ENCODE results near the gene ATXN1.
A peak's percentile ranks its signal among the peaks of the same experiment; 100 is the strongest.

Gene ATXN1

DNA sequence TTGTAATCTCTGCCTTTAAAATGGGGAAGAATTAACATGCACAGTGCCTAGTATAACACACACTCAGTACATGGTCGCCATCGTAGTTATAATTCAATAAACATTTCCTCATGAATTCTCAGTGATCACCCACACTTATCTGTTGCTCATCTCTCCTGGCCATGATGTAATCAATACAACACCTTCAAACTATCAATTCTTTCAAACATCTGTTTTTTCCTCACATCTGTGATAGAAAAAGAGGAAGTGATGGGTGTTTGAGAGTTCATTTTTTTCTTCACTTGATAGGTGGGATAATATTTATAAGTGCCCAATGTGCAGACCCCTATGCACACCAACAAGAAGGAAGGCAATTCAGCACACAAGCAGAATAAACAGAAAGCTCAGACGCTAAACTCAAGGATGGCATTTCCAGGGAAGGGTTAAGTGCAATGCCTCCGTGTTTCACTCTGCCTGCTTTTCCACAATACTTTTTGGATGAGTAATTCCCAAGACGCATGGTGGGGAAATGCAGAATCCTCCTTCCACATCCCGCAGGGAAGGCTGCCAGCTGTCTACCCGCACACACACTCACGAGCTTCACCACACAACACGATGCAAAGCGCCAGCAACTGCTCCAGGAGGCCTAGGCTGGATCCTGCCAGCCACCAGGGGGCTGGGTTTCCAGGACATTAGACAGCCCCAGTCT is 422.5 kb downstream of the ATXN1 start:
- DNase-seq: peak; percentile 93

GRCh38 chr6:16337295-16337975 is 423.8 kb downstream of the ATXN1 start:
- no peak for DNase-seq

GRCh38 chr6:16336911-16337294 is 424.4 kb downstream of the ATXN1 start:
- no peak for DNase-seq

DNA sequence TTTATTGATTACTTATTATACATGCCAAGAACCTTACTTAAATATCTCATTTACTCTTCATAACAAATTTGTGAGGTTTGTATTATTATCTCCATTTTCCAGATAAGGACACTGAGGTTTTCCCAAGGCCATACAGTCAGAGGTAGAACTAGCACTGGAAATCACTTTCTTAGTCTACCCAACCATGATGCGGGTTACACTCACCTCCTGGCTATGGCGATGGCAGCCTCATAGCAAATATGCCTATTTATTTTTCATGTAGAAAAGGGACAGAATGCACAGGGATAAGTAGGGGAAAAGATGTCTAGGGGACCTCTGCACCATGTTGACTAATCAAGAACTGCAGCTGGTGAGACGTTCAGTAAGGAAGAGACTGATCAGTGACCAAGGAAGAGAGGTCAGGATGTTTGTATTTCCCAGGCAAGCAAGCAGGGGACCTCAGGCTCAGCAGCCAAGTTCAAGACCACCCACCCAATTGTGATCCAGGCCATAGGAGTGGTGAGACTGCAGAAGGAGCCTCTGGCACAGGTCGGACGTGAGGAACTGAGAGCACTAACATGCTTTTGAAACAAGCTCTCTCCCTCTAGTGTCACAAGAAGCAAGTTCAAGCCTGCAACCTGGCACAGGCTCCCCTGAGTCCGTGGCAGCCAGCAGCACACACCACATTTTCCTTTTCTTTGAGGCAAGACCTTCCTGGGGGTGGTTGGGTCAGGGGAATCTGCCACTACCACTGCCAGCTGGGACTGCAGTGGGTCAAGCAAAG is 425.0 kb downstream of the ATXN1 start:
- DNase-seq: no peak

GRCh38 chr6:16335176-16335575 is 426.1 kb downstream of the ATXN1 start:
- DNase-seq: no peak

DNA sequence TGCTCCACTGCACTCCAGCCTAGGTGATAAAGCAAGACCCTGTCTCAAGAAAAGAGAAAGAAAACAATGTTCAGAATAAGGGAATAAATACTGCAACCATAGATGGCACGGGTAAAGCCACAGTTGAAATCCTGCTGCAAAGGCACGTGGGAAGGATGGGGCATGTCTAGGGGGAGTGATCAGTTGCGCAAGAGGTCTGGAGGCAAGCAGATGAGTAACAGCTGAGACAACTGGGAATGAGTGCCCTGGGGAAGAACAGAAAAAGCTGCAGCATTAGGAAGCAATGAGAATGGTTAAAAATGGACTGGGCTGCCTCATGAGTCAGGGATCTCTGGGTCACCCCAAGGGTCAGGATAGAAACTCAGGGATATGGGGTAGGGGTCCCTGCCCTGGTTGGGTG is 426.6 kb downstream of the ATXN1 start:
- DNase-seq: peak; percentile 80

GRCh38 chr6:16333580-16333979 is 427.7 kb downstream of the ATXN1 start:
- no peak for DNase-seq

- DNase-seq: peak; percentile 91
These were observed 429.1 kb downstream of the ATXN1 start for GRCh38 chr6:16332175-16332542.

DNA sequence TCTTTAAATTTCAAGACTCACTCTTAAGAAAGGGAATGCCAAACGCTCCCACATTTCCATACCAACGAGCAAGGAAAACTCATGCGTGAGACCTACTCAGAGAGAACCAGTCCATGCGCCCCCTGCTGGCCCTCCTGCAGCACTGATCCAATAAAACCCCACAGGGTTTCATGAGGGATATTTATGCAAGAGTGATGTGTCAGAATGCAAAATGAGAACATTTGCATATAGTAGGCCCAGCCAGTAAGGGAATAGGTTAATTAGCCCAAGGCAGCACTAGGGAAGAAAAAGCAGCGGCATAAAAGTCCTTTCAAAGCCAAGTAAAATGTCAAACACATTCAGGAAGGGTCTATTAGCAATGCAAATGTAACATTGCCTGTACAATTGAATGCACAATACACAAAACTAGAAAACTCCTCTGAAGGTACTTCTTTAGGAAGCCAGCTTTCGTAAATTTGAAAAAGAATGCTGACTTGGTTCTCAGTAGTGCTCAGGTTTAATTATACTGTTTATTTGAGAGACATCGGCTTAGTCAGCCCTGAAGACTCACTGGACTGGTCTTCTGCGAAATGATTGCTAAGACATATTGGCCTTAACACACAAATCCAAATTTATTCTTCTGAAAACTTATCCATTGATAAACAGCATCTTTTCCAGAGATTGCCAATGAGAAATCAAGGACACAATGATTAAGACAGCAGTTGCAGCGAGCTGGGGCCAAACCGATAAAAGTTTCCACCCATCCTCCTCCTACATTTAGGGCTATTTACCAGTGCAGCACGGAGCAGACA is 429.7 kb downstream of the ATXN1 start:
- no peak for DNase-seq

- DNase-seq: no peak
These were observed 432.0 kb downstream of the ATXN1 start for GRCh38 chr6:16329233-16329632.

- no peak for DNase-seq
These were observed 433.4 kb downstream of the ATXN1 start for GRCh38 chr6:16327777-16328325.

DNA sequence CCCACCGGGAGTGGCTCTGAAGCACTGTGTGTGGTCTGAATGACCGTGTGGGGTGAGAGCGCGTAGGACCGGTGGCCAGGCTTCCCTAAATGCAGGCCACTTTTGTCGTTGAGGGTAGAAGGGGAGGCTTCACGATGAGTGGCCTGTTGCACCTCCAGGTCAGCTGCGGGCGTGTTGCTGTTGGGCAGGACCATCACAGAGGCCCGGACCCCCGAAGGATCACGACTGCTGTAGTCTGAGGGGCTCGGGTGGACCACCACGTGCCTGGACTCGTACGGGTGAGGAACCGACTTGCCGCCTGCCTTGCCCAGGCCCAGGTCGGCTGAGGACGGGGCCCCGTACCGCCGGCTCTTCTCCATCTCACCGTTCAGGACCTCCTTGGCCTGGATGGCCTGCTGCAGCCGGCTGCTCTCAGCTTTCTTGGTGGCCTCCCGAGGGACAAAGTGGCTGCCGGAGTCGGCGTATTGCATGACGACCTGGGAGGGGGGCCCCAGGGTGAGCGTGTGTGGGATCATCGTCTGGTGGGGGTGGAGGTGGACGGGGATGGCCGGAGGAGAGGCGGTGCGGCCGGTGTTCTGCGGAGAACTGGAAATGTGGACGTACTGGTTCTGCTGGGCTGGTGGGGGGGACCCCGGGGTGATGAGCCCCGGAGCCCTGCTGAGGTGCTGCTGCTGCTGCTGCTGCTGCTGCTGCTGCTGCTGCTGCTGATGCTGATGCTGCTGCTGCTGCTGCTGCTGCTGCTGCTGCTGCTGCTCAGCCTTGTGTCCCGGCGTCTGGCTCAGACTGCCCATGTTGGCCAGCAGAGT is 434.1 kb downstream of the ATXN1 start:
- no peak for DNase-seq

GRCh38 chr6:16326531-16326930 is 434.7 kb downstream of the ATXN1 start:
- no peak for DNase-seq

- DNase-seq: no peak
These were observed 436.5 kb downstream of the ATXN1 start for GRCh38 chr6:16324606-16325225.

GRCh38 chr6:16324184-16324583 is 437.1 kb downstream of the ATXN1 start:
- DNase-seq: no peak

- peak; percentile 70 for DNase-seq
These were observed 438.5 kb downstream of the ATXN1 start for GRCh38 chr6:16322666-16323312.

- DNase-seq: no peak
These were observed 439.4 kb downstream of the ATXN1 start for GRCh38 chr6:16321826-16322225.

DNA sequence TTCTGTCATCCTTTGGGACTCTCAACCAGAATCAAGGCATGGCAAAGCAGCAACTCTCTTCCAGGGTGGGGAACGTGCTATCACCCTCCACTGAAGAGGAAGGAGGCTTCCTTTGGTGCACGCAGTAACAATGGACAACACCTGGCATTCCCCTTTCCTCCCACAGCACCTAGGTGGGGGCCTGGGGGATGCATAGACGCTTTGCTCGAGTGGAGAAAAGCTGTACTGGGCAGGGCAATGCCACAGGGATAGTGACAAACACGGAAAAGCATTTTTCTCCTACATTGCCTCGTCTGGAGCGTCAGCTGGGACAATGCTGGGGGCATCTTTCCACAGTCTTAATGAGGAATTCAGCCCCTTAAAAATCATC is 439.9 kb downstream of the ATXN1 start:
- no peak for DNase-seq

DNA sequence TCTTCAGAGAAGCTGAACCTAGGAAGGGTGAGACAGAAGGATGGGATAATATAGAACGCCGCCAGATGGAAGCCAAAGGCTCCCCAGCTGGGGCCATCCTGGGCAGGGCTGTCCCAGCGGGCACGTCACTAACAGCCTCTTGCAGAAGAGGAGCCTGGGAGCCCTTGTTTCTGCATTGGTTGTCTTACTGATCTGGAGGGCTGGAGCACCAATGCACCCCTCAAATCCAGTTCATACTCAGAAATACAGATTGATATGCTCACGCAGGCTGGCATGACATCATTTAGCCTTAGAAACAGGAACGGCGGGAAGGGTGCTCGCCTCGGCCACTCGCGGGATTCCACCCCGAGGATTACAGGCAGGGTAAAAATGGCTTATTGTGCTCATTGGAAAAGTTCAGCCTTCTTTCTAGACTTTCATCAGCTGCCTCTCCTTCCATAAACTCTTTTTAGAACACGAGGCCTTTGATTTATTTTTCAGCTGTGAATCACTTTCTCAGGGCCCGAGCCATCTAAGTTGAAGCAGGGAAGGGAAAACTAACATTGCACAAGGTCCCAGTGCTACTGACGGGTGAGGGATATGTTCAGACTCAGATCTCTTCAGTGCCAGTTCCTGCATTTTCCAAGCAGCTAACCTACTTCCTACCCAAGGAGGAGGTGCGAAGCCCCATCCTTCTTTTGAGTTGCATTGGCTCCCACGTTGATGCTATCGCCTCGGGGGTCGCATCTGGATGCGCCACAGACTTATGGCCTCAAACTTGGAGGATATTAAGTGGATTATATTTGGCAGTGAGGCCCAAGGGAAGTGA is 440.5 kb downstream of the ATXN1 start:
- no peak for DNase-seq

Data from islet precursor cell (in vitro differentiated cells).